Colonic mucosa (tissue), 4 donors: ENCODE data around the gene PLPP3. TPM values are rescaled to one million over a fixed set of nuclear protein-coding genes. Genes with fewer than 3 reads are reported as not detected.
A peak's percentile ranks its signal among the peaks of the same experiment; 100 is the strongest.

Experiments
- DNase-seq: peaks from one replicate; pipeline ENCODE4 v3.0.0-alpha.2; 2020
- H3K27ac ChIP-seq: fragments of 200-600 bp; one replicate; pipeline ENCODE4 v1.8.0; 2021
- H3K27me3 ChIP-seq: fragments of 200-600 bp; one replicate; pipeline ENCODE4 v1.8.0; 2021
- H3K36me3 ChIP-seq: fragments of 200-600 bp; one replicate; pipeline ENCODE4 v1.8.0; 2021
- H3K4me1 ChIP-seq: fragments of 200-600 bp; one replicate; pipeline ENCODE4 v1.8.0; 2021; ENCODE audit warnings: mild to moderate bottlenecking
- H3K4me3 ChIP-seq: fragments of 200-600 bp; one replicate; pipeline ENCODE4 v1.8.0; 2021
- H3K9ac ChIP-seq, 2 donors: one replicate each; pipeline ENCODE4 v1.7.0; 2013; ENCODE audit warnings: control low read depth in 2 of 2, low read depth in 2 of 2, low read length in 2 of 2
- H3K9me3 ChIP-seq: fragments of 200-600 bp; one replicate; pipeline ENCODE4 v1.8.0; 2021
- CTCF ChIP-seq: fragments of 200-600 bp; IDR thresholded peaks from one replicate; pipeline ENCODE4 v1.8.0; 2022; ENCODE audit warnings: antibody characterized with exemption, mild to moderate bottlenecking
- intact Hi-C: fragments of 100-400 bp; cut with DNase I; formaldehyde crosslinking; loops from one replicate; pipeline ENCODE4 v1.14.1; 2022
- total RNA-seq, 2 donors: library from RNA; stranded (reverse); fragmentation: NEBNext Ultra II Directional in 1 of 2; extraction: Animal tissue kit (Norgen Biotek cat#: 25700) in 1 of 2; gene quantifications; one replicate each; pipeline ENCODE4 v1.2.1, GENCODE V29; 2021
- donor health status: healthy.
- donor health status: DM: no; HTN: no; CAD: no.
- donor health status: DM: no; HTN: no; CAD: no.

The PLPP3 gene
- total RNA-seq, 2 donors from 2014 or later, result 18.6 to 33.3 TPM

- no peak for TF ChIP-seq CTCF
- H3K27ac ChIP-seq, result no peak overlapping the region
- no peaks in the 10 kb centered on the region for H3K4me1 ChIP-seq
- H3K27me3 ChIP-seq, result no peaks in the 10 kb centered on the region
- intact Hi-C loops, result loop anchor here (10.0 kb wide), 1 partner anchor 429 kb away; no protein-coding TSS in a partner anchor
- H3K9ac ChIP-seq, result peak overlapping the region in 1 of 2 donors; percentile 38
- H3K36me3 ChIP-seq, result no peaks in the 10 kb centered on the region
- no peak overlapping the region for H3K4me3 ChIP-seq
- peak; percentile 35 for DNase-seq
- no peaks in the 10 kb centered on the region for H3K9me3 ChIP-seq
Observed at GRCh38 chr1:56573311-56573710, 6.1 kb downstream of the PLPP3 start.

GRCh38 chr1:56572334-56573050, 6.9 kb downstream of the PLPP3 start:
- DNase-seq, result no peak
- H3K4me1 ChIP-seq, result no peaks in the 10 kb centered on the region
- H3K36me3 ChIP-seq, result no peaks in the 10 kb centered on the region
- H3K27ac ChIP-seq, result no peak overlapping the region
- intact Hi-C loops, result loop anchor here (10.0 kb wide), 1 partner anchor 428 kb away; no protein-coding TSS in a partner anchor
- no peak overlapping the region for H3K4me3 ChIP-seq
- no peaks in the 10 kb centered on the region for H3K9me3 ChIP-seq
- H3K27me3 ChIP-seq, result no peaks in the 10 kb centered on the region
- no peak for TF ChIP-seq CTCF
- no peak overlapping the region for H3K9ac ChIP-seq

GRCh38 chr1:56571448-56571847, 7.9 kb downstream of the PLPP3 start:
- no peak overlapping the region for H3K4me3 ChIP-seq
- no peak for DNase-seq
- no peak overlapping the region for H3K9ac ChIP-seq
- H3K36me3 ChIP-seq, result no peaks in the 10 kb centered on the region
- H3K27ac ChIP-seq, result no peak overlapping the region
- intact Hi-C loops, result loop anchor here (10.0 kb wide), 1 partner anchor 427 kb away; no protein-coding TSS in a partner anchor
- H3K4me1 ChIP-seq, result no peaks in the 10 kb centered on the region
- no peaks in the 10 kb centered on the region for H3K9me3 ChIP-seq
- no peaks in the 10 kb centered on the region for H3K27me3 ChIP-seq
- no peak for TF ChIP-seq CTCF

- no peak overlapping the region for H3K4me3 ChIP-seq
- peaks cover 4% of the 10 kb centered on the region for H3K4me1 ChIP-seq
- H3K27ac ChIP-seq, result no peak overlapping the region
- no peak for DNase-seq
- H3K27me3 ChIP-seq, result no peaks in the 10 kb centered on the region
- no peak overlapping the region for H3K9ac ChIP-seq
- no peak for TF ChIP-seq CTCF
- no peaks in the 10 kb centered on the region for H3K9me3 ChIP-seq
- intact Hi-C loops, result loop anchor here (10.0 kb wide), 1 partner anchor 426 kb away; no protein-coding TSS in a partner anchor
- no peaks in the 10 kb centered on the region for H3K36me3 ChIP-seq
Observed at GRCh38 chr1:56570924-56571372, 8.4 kb downstream of the PLPP3 start.

GRCh38 chr1:56569661-56570060, 9.7 kb downstream of the PLPP3 start:
- no peak for DNase-seq
- Histone ChIP-seq H3K27ac (no peak overlapping the region), H3K4me1 (peaks cover 7% of the 10 kb centered on the region)

More at GRCh38 chr1:56569661-56570060, 9.7 kb downstream of the PLPP3 start:
- no peak for TF ChIP-seq CTCF
- Histone ChIP-seq H3K36me3 (no peaks in the 10 kb centered on the region), H3K9ac (no peak overlapping the region), H3K27me3 (no peaks in the 10 kb centered on the region), H3K9me3 (no peaks in the 10 kb centered on the region), H3K4me3 (no peak overlapping the region)
- intact Hi-C loops, result loop anchor here (10.0 kb wide), 1 partner anchor 425 kb away; no protein-coding TSS in a partner anchor
